Measurements from ENCODE around the gene GPATCH1.

Gene GPATCH1

GRCh38 chr19:33064458-33064791 is 16.6 kb upstream of the GPATCH1 start:
- TF ChIP-seq CTCF (IDR thresholded peaks at IDR 0.05; ENCODE audit: low read length) (no peak), EZH2 (IDR thresholded peaks at IDR 0.05; ENCODE audit: borderline replicate concordance, low read length) (no peak)
- H3K4me1 ChIP-seq (ENCODE audit: insufficient read depth, low read length, severe bottlenecking): peaks cover 9% of the 10 kb centered on the region
- no peak overlapping the region for H2AFZ ChIP-seq (ENCODE audit: low read length)

GRCh38 chr19:33064792-33065550 is 16.0 kb upstream of the GPATCH1 start, which contains the start of gene RHPN2:
Gene RHPN2 (minus strand): TSS chr19:33064888. CDS start chr19:33064852, 36 bp downstream.
- no peaks in the 10 kb centered on the region for H3K9me3 ChIP-seq (ENCODE audit: low read length)
- H3K36me3 ChIP-seq (ENCODE audit: insufficient read depth, low read length): no peaks in the 10 kb centered on the region
- H3F3A ChIP-seq (ENCODE audit: insufficient read depth, low read length): no peaks in the 10 kb centered on the region
- H3K4me2 ChIP-seq (ENCODE audit: low read length): peak within 1 kb of the TSS; percentile 65
- peaks cover 9% of the 10 kb centered on the region for H3K4me1 ChIP-seq (ENCODE audit: insufficient read depth, low read length, severe bottlenecking)
- no peaks in the 10 kb centered on the region for H3K27me3 ChIP-seq (ENCODE audit: insufficient read depth, low read length)
- TF ChIP-seq EZH2 (IDR thresholded peaks at IDR 0.05; ENCODE audit: borderline replicate concordance, low read length): no peak
- no peak for TF ChIP-seq CTCF (IDR thresholded peaks at IDR 0.05; ENCODE audit: low read length)
- peak within 1 kb of the TSS; percentile 44 for H3K9ac ChIP-seq (ENCODE audit: low read length)
- no peaks in the 10 kb centered on the region for H4K20me1 ChIP-seq (ENCODE audit: insufficient read depth, low read length)
- H3K27ac ChIP-seq (ENCODE audit: low read depth, low read length, poor library complexity, severe bottlenecking): no peak within 1 kb of the TSS
- H3K4me3 ChIP-seq (ENCODE audit: low read depth, low read length, poor library complexity, severe bottlenecking): peak within 1 kb of the TSS; percentile 72
- no peak within 1 kb of the TSS for H2AFZ ChIP-seq (ENCODE audit: low read length)
- H3K9me2 ChIP-seq (ENCODE audit: low read depth, low read length): no peaks in the 10 kb centered on the region
- H3K79me2 ChIP-seq (ENCODE audit: insufficient read depth, low read length): no peaks in the 10 kb centered on the region

More at GRCh38 chr19:33064458-33064791, 16.6 kb upstream of the GPATCH1 start:
- Histone ChIP-seq H3K36me3 (ENCODE audit: insufficient read depth, low read length) (no peaks in the 10 kb centered on the region), H3K4me2 (ENCODE audit: low read length) (peak overlapping the region; percentile 65), H3K79me2 (ENCODE audit: insufficient read depth, low read length) (no peaks in the 10 kb centered on the region), H4K20me1 (ENCODE audit: insufficient read depth, low read length) (no peaks in the 10 kb centered on the region), H3K27me3 (ENCODE audit: insufficient read depth, low read length) (no peaks in the 10 kb centered on the region), H3K27ac (ENCODE audit: low read depth, low read length, poor library complexity, severe bottlenecking) (no peak overlapping the region), H3K9ac (ENCODE audit: low read length) (peak overlapping the region; percentile 44), H3F3A (ENCODE audit: insufficient read depth, low read length) (no peaks in the 10 kb centered on the region), H3K4me3 (ENCODE audit: low read depth, low read length, poor library complexity, severe bottlenecking) (peak overlapping the region; percentile 72), H3K9me2 (ENCODE audit: low read depth, low read length) (no peaks in the 10 kb centered on the region), H3K9me3 (ENCODE audit: low read length) (no peaks in the 10 kb centered on the region)

GRCh38 chr19:33066543-33066942 is 14.4 kb upstream of the GPATCH1 start:
- Histone ChIP-seq H3F3A (ENCODE audit: insufficient read depth, low read length) (no peaks in the 10 kb centered on the region), H4K20me1 (ENCODE audit: insufficient read depth, low read length) (no peaks in the 10 kb centered on the region), H3K4me2 (ENCODE audit: low read length) (no peak overlapping the region), H3K79me2 (ENCODE audit: insufficient read depth, low read length) (no peaks in the 10 kb centered on the region), H3K4me3 (ENCODE audit: low read depth, low read length, poor library complexity, severe bottlenecking) (no peak overlapping the region), H3K9me2 (ENCODE audit: low read depth, low read length) (no peaks in the 10 kb centered on the region), H3K4me1 (ENCODE audit: insufficient read depth, low read length, severe bottlenecking) (peaks cover 9% of the 10 kb centered on the region), H3K36me3 (ENCODE audit: insufficient read depth, low read length) (no peaks in the 10 kb centered on the region), H3K27me3 (ENCODE audit: insufficient read depth, low read length) (no peaks in the 10 kb centered on the region), H3K9ac (ENCODE audit: low read length) (no peak overlapping the region), H2AFZ (ENCODE audit: low read length) (no peak overlapping the region), H3K9me3 (ENCODE audit: low read length) (no peaks in the 10 kb centered on the region), H3K27ac (ENCODE audit: low read depth, low read length, poor library complexity, severe bottlenecking) (no peak overlapping the region)
- TF ChIP-seq CTCF (IDR thresholded peaks at IDR 0.05; ENCODE audit: low read length) (no peak), EZH2 (IDR thresholded peaks at IDR 0.05; ENCODE audit: borderline replicate concordance, low read length) (no peak)
